Colonic mucosa (tissue), 4 donors: ENCODE measurements around the gene SBK1. TPM values are rescaled to one million over a fixed set of nuclear protein-coding genes. Genes with fewer than 3 reads are reported as not detected.

ENCODE experiments used
- DNase-seq: peaks from one replicate; pipeline ENCODE4 v3.0.0-alpha.2; 2020
- H3K27ac ChIP-seq: fragments of 200-600 bp; one replicate; pipeline ENCODE4 v1.8.0; 2021
- H3K27me3 ChIP-seq: fragments of 200-600 bp; one replicate; pipeline ENCODE4 v1.8.0; 2021
- H3K36me3 ChIP-seq: fragments of 200-600 bp; one replicate; pipeline ENCODE4 v1.8.0; 2021
- H3K4me1 ChIP-seq: fragments of 200-600 bp; one replicate; pipeline ENCODE4 v1.8.0; 2021; ENCODE audit warnings: mild to moderate bottlenecking
- H3K4me3 ChIP-seq: fragments of 200-600 bp; one replicate; pipeline ENCODE4 v1.8.0; 2021
- H3K9ac ChIP-seq, 2 donors: one replicate each; pipeline ENCODE4 v1.7.0; 2013; ENCODE audit warnings: control low read depth in 2 of 2, low read depth in 2 of 2, low read length in 2 of 2
- H3K9me3 ChIP-seq: fragments of 200-600 bp; one replicate; pipeline ENCODE4 v1.8.0; 2021
- intact Hi-C: fragments of 100-400 bp; cut with DNase I; formaldehyde crosslinking; loops from one replicate; pipeline ENCODE4 v1.14.1; 2022
- total RNA-seq, 2 donors: library from RNA; stranded (reverse); fragmentation: NEBNext Ultra II Directional in 1 of 2; extraction: Animal tissue kit (Norgen Biotek cat#: 25700) in 1 of 2; gene quantifications; one replicate each; pipeline ENCODE4 v1.2.1, GENCODE V29; 2021
- TF ChIP-seq, protein P1 (sequence below): fragments of 200-600 bp; IDR thresholded peaks from one replicate; pipeline ENCODE4 v1.8.0; 2022; ENCODE audit warnings: antibody characterized with exemption, mild to moderate bottlenecking
- donor health status: healthy.
- donor health status: DM: no; HTN: no; CAD: no.
- donor health status: DM: no; HTN: no; CAD: no.

SBK1 gene
- total RNA-seq, 2 donors from 2014 or later, result 1.0 to 1.4 TPM

DNA sequence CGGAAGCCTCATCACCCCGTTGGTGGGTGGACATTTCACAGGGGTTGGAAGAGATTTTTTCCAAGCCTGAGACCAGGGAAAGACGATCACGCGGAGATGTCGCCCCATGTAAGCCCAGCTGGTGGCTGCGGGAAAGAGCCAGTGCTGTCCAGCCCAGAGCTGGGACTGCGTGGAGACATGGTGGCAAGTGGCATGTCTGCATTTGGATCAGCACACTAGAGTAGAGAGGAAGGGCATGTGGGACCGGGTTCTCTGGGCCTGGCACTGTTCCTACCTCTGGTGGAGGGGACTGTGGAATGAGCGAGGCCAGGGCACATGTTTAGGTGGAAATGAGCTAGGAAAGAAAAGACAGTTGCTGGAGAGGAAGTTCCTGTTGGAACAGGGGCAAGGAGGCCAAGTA is 20.0 kb downstream of the SBK1 start:
- no peaks in the 10 kb centered on the region for H3K9me3 ChIP-seq
- no peaks in the 10 kb centered on the region for H3K36me3 ChIP-seq
- no peaks in the 10 kb centered on the region for H3K27me3 ChIP-seq
- intact Hi-C loops, result no loop called here
- TF ChIP-seq, protein P1, sequence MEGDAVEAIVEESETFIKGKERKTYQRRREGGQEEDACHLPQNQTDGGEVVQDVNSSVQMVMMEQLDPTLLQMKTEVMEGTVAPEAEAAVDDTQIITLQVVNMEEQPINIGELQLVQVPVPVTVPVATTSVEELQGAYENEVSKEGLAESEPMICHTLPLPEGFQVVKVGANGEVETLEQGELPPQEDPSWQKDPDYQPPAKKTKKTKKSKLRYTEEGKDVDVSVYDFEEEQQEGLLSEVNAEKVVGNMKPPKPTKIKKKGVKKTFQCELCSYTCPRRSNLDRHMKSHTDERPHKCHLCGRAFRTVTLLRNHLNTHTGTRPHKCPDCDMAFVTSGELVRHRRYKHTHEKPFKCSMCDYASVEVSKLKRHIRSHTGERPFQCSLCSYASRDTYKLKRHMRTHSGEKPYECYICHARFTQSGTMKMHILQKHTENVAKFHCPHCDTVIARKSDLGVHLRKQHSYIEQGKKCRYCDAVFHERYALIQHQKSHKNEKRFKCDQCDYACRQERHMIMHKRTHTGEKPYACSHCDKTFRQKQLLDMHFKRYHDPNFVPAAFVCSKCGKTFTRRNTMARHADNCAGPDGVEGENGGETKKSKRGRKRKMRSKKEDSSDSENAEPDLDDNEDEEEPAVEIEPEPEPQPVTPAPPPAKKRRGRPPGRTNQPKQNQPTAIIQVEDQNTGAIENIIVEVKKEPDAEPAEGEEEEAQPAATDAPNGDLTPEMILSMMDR, result no peak
- no peak overlapping the region for H3K9ac ChIP-seq
- no peak for DNase-seq
- no peak overlapping the region for H3K4me3 ChIP-seq
- H3K4me1 ChIP-seq, result no peaks in the 10 kb centered on the region
- no peak overlapping the region for H3K27ac ChIP-seq

DNA sequence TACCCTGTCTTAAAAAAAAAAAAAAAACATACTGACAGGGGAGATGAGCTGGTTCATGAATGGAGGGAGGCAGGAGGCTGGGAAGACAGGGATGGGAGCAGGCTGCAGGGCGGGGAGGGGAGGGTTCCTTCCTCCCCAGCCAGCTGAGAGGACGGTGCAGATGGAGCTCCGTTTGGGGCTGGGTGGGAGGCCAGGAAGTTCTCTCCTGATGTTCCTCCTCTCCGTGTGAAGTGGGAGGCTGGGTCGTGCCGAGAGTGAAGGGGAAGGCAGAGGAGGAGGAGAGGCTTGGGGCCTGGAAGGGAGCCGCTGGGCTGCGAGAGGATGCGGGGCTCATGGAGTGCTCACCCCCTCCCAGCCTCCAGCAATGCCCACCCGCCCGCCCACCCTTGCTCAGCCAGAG is 21.3 kb downstream of the SBK1 start:
- H3K4me1 ChIP-seq, result no peaks in the 10 kb centered on the region
- no peaks in the 10 kb centered on the region for H3K27me3 ChIP-seq
- intact Hi-C loops, result no loop called here
- H3K9me3 ChIP-seq, result no peaks in the 10 kb centered on the region
- DNase-seq, result no peak
- no peaks in the 10 kb centered on the region for H3K36me3 ChIP-seq
- TF ChIP-seq, protein P1, result no peak
- H3K27ac ChIP-seq, result no peak overlapping the region
- no peak overlapping the region for H3K9ac ChIP-seq
- no peak overlapping the region for H3K4me3 ChIP-seq

DNA sequence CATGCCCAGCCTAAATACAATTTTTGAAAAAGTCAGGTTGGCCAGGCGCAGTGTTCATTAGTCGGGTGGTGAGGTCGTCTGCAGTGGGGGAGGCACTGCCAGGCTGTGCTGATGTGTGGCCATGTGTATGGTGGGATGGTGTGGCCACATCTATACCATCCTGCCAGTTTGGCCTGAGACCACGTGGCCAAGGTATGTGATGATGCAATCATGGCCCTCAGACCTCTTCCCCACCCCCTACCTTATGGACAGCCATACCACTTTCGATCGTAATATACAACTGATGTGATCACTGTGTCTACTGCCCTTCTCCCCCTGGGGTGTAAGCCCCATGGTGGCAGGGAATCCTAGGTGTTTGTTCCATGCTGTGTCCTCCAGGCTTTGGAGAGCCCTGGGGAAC is 23.7 kb downstream of the SBK1 start:
- no peaks in the 10 kb centered on the region for H3K27me3 ChIP-seq
- no peak overlapping the region for H3K4me3 ChIP-seq
- H3K27ac ChIP-seq, result no peak overlapping the region
- TF ChIP-seq, protein P1, result no peak
- intact Hi-C loops, result no loop called here
- H3K9ac ChIP-seq, result no peak overlapping the region
- H3K4me1 ChIP-seq, result no peaks in the 10 kb centered on the region
- no peaks in the 10 kb centered on the region for H3K36me3 ChIP-seq
- DNase-seq, result no peak
- no peaks in the 10 kb centered on the region for H3K9me3 ChIP-seq

DNA sequence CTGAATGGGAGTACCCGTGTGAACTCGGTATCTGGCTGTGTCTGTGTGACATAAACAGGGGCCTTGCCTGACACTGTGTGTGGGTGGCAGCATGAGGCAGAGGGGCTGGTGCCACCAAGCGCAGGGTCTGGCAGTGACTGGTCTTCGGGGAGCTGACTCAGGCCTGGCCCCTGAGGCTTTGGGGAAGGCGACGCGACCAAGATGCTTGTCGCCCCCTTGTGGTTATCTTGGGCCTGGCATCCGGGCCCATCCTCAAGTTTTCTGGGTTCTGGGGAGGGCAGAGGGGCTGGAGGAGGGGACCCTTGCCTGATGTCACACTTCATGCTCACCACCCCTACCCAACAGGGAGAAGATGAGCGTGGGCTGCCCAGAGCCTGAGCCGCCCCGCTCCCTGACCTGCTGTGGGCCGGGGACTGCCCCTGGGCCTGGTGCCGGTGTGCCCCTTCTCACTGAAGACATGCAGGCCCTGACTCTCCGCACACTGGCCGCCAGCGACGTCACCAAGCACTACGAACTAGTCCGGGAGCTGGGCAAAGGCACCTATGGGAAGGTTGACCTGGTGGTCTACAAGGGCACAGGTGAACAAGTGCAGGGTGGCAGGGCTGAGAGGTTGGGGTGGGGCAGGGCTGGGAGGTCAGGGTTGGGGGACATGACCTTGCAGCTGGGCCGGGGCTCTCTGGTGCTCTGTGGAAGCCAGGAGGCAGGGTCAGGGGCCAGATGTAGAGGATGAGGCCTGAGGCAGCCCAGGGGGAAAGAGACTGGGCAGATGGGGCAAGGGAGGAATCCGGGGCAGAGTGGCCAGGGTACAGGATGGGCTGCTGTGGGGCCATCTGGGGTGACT is 24.9 kb downstream of the SBK1 start:
- intact Hi-C loops, result no loop called here
- H3K27me3 ChIP-seq, result no peaks in the 10 kb centered on the region

DNA sequence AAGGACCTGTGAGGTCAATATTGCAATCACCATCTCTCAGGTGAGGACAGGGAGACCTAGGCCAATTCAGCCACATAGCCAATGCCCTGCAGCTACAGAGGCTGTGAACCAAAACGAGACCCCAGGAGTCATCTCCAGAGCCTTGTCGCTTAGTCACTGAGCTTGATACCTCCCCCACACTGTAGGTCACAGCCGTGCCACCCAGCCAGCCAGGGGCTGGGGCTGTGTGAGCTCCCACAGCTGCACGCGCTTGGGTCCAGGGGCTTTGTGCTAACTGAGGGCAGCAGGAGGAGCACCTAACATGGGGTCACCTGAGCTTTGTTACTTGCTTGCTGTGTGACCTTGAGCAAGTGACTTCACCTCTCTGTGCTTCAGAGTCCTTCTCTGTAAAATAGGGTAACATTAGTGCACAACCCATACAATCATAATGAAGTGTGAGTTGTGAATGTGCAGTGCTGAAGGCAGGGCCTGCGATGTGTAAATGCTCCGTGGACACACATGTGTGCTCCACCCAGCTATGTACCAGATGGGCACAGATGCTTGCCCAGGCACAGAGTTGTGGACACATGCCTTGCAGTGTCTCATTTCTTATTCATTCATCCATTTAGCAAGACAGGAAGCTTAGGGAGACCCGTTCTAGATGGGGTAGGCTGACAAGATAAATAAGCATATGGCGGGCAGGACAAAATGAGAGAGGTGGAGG is 25.9 kb downstream of the SBK1 start:
- Histone ChIP-seq H3K9ac (no peak overlapping the region), H3K4me3 (no peak overlapping the region), H3K27me3 (no peaks in the 10 kb centered on the region), H3K4me1 (no peaks in the 10 kb centered on the region), H3K36me3 (no peaks in the 10 kb centered on the region), H3K27ac (no peak overlapping the region), H3K9me3 (no peaks in the 10 kb centered on the region)
- TF ChIP-seq, protein P1, result no peak
- intact Hi-C loops, result no loop called here
- DNase-seq, result no peak

More for the DNA sequence above, 24.9 kb downstream of the SBK1 start:
- Histone ChIP-seq H3K36me3 (no peaks in the 10 kb centered on the region), H3K4me1 (no peaks in the 10 kb centered on the region), H3K9me3 (no peaks in the 10 kb centered on the region), H3K9ac (peak overlapping the region in 1 of 2 donors; percentile 12), H3K4me3 (no peak overlapping the region), H3K27ac (no peak overlapping the region)
- TF ChIP-seq, protein P1, result peak; percentile 88
- DNase-seq, result peak; percentile 55
